ENCODE data around the gene NEU3. TPM values are rescaled to one million over a fixed set of nuclear protein-coding genes. Genes with fewer than 3 reads are reported as not detected.
"Not testable (repeated sequence)": the region's sequence is repeated elsewhere in the genome, so short reads cannot be mapped to it uniquely, and the experiment has no call there.

The NEU3 gene
- total RNA-seq, 1 donor from 2014 or later: 18.4 TPM

GRCh38 chr11:75028321-75028720, 39.6 kb downstream of the NEU3 start:
- intact Hi-C loops (cut with micrococcal nuclease): no loop called here

- intact Hi-C loops (cut with micrococcal nuclease): no loop called here
These were observed 40.0 kb downstream of the NEU3 start for GRCh38 chr11:75028724-75029123.

DNA sequence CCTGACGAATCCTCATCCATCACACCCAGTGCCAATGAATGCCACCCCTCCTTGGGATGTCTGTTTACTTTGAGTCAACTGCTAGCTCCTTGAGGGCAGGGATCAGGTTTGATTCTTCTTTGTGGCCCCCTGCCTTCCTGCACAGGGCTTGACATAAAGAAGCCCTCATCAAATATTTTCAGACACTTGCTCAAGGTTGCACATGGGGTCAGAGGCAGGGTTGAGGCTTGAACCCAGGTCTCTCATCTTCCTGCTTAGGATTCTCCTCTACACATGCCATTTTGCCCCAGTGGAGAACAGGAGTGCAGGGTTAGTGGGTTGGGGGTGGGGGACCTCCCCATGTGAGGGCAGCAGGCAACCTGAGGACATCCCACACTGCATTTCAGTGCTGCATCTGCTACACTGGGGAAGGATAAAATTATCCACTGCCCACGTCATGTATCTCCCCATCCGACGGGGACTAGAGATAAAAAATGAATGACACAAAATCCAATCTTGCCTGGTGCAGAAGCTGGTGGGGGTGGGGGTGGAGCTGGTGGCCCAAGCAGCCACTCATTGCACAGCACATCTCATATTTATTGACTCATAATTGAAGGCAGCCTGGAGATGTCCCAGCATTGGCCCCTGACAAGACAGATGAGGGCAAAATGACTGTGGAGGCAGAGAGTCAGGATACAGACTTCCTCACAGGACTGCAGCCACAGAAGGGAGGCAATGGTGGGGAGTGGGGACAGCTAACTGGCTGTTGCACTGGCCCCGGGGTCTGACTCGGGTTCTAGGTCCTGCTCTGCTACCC, 41.3 kb downstream of the NEU3 start:
- intact Hi-C loops (cut with micrococcal nuclease): no loop called here

- intact Hi-C loops (cut with micrococcal nuclease): no loop called here
These were observed 42.6 kb downstream of the NEU3 start for GRCh38 chr11:75031224-75031753.

- intact Hi-C loops (cut with micrococcal nuclease): loop anchor here (1.0 kb wide), 1 partner anchor 103 kb away; no protein-coding TSS in a partner anchor
These were observed 43.2 kb downstream of the NEU3 start for GRCh38 chr11:75031771-75032549.

DNA sequence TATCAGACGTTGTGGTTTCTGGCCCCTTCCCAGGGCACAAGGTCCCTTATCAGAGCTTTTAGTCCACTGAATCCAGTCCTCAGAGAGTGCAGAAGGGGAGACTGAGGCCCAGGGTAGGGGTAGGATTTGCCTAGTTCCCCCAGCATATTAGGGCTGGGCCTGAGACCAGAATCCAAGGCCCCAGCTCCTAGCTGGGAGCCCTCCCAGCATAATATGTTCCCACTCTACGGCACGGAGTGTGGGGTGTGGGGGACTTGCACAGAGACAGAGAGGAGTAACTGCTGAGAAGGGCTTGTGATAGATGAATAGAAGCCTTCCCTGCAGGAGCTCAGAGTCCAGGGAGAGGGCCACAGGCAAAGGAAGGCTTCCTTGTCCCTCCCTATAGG, 43.8 kb downstream of the NEU3 start:
- intact Hi-C loops (cut with micrococcal nuclease): loop anchor here (1.0 kb wide), 1 partner anchor 103 kb away; no protein-coding TSS in a partner anchor

DNA sequence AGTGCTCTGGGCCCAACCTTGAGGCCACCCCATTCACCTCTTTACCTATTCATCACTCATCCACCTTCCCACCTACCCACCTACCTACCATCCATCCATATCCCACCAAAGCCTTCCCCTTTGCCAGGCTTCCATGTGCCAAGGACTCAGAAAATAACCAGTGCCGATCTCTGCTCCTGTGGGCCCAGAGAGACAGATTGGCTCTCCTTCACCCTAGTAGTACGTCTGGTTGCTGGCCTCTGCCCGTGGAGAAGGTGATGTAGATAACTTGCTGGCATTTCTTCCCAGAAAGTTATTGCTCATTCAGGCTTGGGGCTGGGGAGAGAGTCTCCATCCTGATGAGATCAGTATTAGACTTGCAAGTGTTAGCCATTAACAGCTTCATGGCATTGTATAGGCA, 45.2 kb downstream of the NEU3 start:
- intact Hi-C loops (cut with micrococcal nuclease): no loop called here

GRCh38 chr11:75035256-75035655, 46.5 kb downstream of the NEU3 start:
- intact Hi-C loops (cut with micrococcal nuclease): no loop called here

- intact Hi-C loops (cut with micrococcal nuclease): no loop called here
These were observed 47.3 kb downstream of the NEU3 start for GRCh38 chr11:75035911-75036565.

- intact Hi-C loops (cut with micrococcal nuclease): no loop called here
These were observed 51.5 kb downstream of the NEU3 start for GRCh38 chr11:75040167-75040770.

GRCh38 chr11:75041263-75041662, 52.5 kb downstream of the NEU3 start:
- intact Hi-C loops (cut with micrococcal nuclease): no loop called here

DNA sequence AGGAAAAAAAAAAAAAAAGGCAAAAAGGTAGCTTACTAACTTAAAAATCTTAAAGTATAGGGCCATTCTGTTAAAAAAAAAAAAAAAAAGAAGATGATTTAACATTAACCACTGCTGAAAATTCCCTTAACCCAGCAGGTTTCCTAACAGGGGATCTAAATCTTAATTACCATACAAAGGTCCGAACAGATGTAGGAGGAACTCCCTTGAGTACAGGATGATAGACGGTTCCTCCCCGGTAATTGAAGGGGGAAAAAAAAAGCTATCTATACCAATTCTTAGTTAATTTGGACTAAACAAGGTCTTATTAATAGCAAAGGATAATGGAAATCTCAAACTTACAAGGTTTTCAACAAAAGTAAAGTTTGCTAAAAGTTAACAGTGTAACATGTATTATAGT, 53.1 kb downstream of the NEU3 start:
- intact Hi-C loops (cut with micrococcal nuclease): not testable (repeated sequence)

DNA sequence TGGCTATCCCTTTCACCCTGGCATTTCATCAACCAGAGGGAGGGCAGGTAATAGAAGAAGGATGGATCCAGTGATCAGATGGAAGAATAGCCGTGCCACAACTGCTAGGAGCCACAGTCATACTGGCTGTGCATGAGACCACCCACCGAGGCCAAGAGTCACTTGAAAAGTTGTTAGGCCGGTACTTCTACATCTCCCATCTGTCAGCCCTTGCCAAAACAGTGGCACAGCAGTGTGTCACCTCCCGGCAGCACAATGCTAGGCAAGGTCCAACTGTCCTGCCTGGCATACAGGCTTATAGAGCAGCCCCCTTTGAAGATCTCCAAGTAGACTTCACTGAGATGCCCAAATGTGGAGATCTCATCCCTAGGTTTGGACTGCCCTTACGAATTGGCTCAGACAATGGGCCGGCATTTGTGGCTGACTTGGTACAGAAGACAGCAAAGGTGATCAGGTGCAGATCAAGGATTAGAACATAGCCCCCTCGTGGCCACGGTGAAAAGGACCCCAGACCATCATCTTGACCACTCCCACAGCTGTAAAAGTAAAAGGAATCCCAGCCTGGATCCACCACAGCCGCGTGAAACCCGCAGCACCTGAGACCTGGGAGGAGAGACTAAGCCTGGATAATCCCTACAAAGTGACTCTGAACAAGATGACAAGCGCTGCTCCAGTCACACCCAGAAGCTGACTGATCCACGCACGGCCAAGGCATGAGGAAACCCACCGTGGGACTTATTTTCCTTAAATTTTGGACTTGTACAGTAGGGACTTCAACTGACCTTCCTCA, 55.8 kb downstream of the NEU3 start:
- intact Hi-C loops (cut with micrococcal nuclease): not testable (repeated sequence)

DNA sequence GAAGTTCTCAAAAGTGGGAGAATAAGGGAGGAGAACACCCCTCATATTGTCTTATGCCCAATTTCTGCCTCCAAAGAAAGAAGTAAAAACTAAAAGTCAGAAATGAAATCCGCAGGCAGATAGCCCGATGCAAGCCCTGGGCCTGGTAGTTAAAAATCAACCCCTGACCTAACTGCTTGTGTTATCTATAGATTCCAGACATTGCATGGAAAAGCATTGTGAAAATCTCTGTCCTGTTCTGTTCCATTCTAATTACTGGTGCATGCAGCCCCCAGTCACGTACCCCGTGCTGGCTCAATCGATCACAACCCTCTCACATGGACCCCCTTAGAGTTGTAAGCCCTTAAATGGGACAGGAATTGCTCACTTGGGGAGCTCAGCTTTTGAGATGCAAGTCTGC, 57.9 kb downstream of the NEU3 start:
- intact Hi-C loops (cut with micrococcal nuclease): not testable (repeated sequence)

- intact Hi-C loops (cut with micrococcal nuclease): no loop called here
These were observed 58.5 kb downstream of the NEU3 start for GRCh38 chr11:75047191-75047590.

DNA sequence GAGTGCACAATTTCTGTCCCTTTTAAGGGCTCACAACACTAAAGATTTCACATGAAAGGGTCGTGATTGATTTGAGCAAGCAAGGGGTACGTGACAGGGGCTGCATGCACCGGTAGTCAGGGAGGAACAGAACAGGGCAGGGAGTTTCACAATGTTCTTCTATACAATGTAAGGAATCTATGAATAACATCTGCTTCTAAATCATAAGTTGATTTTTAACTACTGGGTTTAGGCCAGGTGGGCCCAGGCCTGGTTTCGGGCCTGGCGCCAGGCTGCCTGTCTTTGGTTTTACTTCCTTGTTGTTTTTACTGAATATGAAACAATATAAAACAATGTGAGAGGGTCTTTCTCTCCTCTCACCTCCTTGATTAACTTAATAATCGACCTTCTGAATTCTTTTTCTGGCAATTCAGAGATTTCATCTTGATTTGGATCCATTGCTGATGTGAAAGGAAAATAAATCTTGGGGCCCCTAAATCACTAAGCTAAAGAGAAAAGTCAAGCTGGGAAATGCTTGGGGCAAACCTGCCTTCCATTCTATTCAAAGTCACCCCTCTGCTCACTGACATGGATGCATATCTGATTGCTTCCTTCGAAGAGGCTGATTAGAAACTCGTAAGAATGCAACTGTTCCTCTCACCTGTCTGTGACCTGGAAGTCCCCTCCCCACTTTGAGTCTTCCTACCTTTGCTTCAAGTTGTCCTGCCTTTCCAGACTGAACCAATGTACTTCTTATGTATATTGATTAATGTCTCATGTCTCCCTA, 61.0 kb downstream of the NEU3 start:
- intact Hi-C loops (cut with micrococcal nuclease): not testable (repeated sequence)

GRCh38 chr11:75050516-75050915, 61.8 kb downstream of the NEU3 start:
- intact Hi-C loops (cut with micrococcal nuclease): no loop called here

DNA sequence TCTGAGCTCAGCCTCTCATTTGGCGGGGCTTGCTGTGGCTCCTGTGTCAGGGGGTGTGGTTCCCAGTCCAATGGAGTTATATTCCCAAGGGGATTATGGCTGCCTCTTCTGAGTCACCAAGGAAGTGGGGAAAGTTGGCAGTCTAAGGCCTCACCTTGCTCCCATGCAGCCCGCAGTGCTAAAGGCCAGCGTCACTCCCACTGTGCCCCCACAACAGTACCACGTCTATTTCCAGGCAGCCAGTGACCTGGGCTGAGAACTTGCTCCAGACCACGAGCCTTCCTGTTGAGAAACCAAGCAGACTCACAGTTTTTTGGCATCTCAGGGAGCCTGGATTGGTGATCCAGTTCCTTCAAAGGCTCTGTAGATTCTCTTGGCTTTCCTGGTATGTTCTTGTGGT, 62.3 kb downstream of the NEU3 start:
- intact Hi-C loops (cut with micrococcal nuclease): no loop called here

- intact Hi-C loops (cut with micrococcal nuclease): no loop called here
These were observed 63.7 kb downstream of the NEU3 start for GRCh38 chr11:75052457-75052856.

DNA sequence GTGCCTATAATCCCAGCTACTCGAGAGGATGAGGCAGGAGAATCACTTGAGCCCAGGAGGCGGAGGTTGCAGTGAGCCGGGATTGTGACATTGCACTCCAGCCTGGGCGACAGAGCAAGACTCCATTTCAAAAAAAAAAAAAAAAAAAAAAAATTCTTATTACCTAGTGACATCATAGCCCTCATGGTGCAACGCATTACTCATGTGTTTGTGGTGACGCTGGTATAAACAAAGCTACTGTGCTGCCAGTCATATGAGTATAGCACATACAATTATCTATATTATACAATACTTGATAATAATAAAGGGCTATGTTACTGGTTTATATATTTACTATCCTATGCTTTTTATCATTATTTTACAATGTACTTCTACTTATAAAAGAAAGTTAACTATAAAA, 66.8 kb downstream of the NEU3 start:
- intact Hi-C loops (cut with micrococcal nuclease): no loop called here
